Sigmoid colon (tissue), 4 donors: ENCODE measurements around the gene GPC6.

Experiments used
- CTCF ChIP-seq, 4 experiments: fragments of 450-650 bp in 3 of 4; fragments of 200-600 bp in 1 of 4; IDR thresholded peaks; one replicate each; pipeline ENCODE4 v1.5.1; 2016 to 2019; ENCODE audit warnings: antibody characterized with exemption in 4 of 4, mild to moderate bottlenecking in 3 of 4, moderate library complexity in 2 of 4
- POLR2A ChIP-seq, 2 donors: fragments of 450-650 bp; IDR thresholded peaks; one replicate each; pipeline ENCODE4 v1.6.1; 2016; ENCODE audit warnings: antibody characterized with exemption in 2 of 2, mild to moderate bottlenecking in 2 of 2, moderate library complexity in 2 of 2
- POLR2AphosphoS5 ChIP-seq, 4 donors: sonication (generic); formaldehyde crosslinking; IDR thresholded peaks; one replicate each; pipeline ENCODE4 v1.6.1; 2017; ENCODE audit warnings: antibody characterized with exemption in 4 of 4

DNA sequence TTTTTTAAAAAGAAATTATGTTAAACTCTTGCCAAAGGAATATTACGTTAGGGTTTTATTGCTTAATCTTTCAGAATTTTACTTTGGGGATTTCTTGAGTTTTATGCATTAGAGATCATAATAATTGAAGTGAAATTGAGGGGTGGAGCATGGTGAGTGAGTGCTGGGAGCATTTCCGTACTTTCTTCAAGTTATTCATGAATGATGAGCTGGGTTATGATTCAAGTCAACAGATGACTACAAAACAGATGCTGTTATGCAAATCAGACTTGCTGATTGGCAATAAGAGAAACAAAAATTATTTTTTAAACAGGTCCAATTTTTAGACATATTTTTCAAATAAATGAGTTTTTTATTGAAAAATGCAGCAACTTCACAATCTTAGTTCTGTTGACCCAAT is 748.6 kb downstream of the GPC6 start:
- TF ChIP-seq CTCF (IDR thresholded peaks at IDR 0.05): no peak
- no peak for TF ChIP-seq POLR2AphosphoS5 (IDR thresholded peaks at IDR 0.05)
- TF ChIP-seq POLR2A (IDR thresholded peaks at IDR 0.05): no peak
